CMK (cell line): ENCODE results near the gene CSNK1E.

Experiments used
- DNase-seq: peaks from one replicate; pipeline ENCODE4 v3.0.0-alpha.2; 2010; ENCODE audit warnings: low read depth

CSNK1E gene

GRCh38 chr22:38249803-38250642, 67.2 kb downstream of the CSNK1E start:
- no peak for DNase-seq

GRCh38 chr22:38249301-38249700, 67.9 kb downstream of the CSNK1E start:
- no peak for DNase-seq

GRCh38 chr22:38248280-38248679, 69.0 kb downstream of the CSNK1E start:
- DNase-seq, result no peak

- no peak for DNase-seq
These were observed 69.5 kb downstream of the CSNK1E start for GRCh38 chr22:38247713-38248112.

GRCh38 chr22:38246692-38247091, 70.5 kb downstream of the CSNK1E start:
- no peak for DNase-seq

- DNase-seq, result no peak
These were observed 71.1 kb downstream of the CSNK1E start for GRCh38 chr22:38246046-38246658.

- DNase-seq, result no peak
These were observed 73.1 kb downstream of the CSNK1E start for GRCh38 chr22:38244106-38244505.

GRCh38 chr22:38243007-38243765, 74.0 kb downstream of the CSNK1E start:
- DNase-seq, result no peak

GRCh38 chr22:38240734-38241252, 76.4 kb downstream of the CSNK1E start:
- DNase-seq, result no peak
